K562 (cell line): ENCODE data around the gene STIM1. TPM values are rescaled to one million over a fixed set of nuclear protein-coding genes. Genes with fewer than 3 reads are reported as not detected.

Source experiments
- ATF6 ChIP-seq: sonication (generic); formaldehyde crosslinking; IDR thresholded peaks from 2 replicates; pipeline ENCODE4 v1.4.0; 2020; ENCODE audit warnings: mild to moderate bottlenecking, missing genetic modification reagents
- CCNT2 ChIP-seq: IDR thresholded peaks from 2 replicates; pipeline ENCODE4 v1.6.1; 2011; ENCODE audit warnings: borderline replicate concordance, low read depth, mild to moderate bottlenecking, moderate library complexity, mixed read lengths, low read length; ENCODE audit not compliant: insufficient read length; ENCODE audit errors: extremely low read depth
- E4F1 ChIP-seq: fragments of 250-450 bp; sonication (Bioruptor Pico); IDR thresholded peaks from 2 replicates; pipeline ENCODE4 v1.5.0; 2021; ENCODE audit warnings: mild to moderate bottlenecking, borderline replicate concordance
- ETS2 ChIP-seq: IDR thresholded peaks from 2 replicates; pipeline ENCODE4 v1.6.1; 2016; ENCODE audit warnings: borderline replicate concordance, missing genetic modification characterization, mild to moderate bottlenecking, moderate library complexity, missing compliant biosample characterization; ENCODE audit not compliant: poor library complexity, severe bottlenecking
- FOXA1 ChIP-seq: fragments of 450-650 bp; IDR thresholded peaks from 2 replicates; pipeline ENCODE4 v1.6.1; 2016; ENCODE audit warnings: mild to moderate bottlenecking, borderline replicate concordance
- HLTF ChIP-seq: fragments of 450-650 bp; IDR thresholded peaks from 2 replicates; pipeline ENCODE4 v1.6.1; 2016
- MAZ ChIP-seq, 2 experiments: fragments of 450-650 bp in 1 of 2; sonication (generic) in 1 of 2; formaldehyde crosslinking; IDR thresholded peaks in 1 of 2; conservative IDR thresholded peaks in 1 of 2; 2 replicates each; pipeline versions ENCODE4 v1.4.0 to v1.5.0; 2020; ENCODE audit warnings: mild to moderate bottlenecking in 1 of 2, missing genetic modification reagents in 1 of 2
- NCOA2 ChIP-seq, 2 experiments: fragments of 450-650 bp; IDR thresholded peaks; 2 replicates each; pipeline ENCODE4 v1.6.1; 2018; ENCODE audit warnings: mild to moderate bottlenecking in 2 of 2, moderate library complexity in 1 of 2; ENCODE audit not compliant: partially characterized antibody in 2 of 2
- NR3C1 ChIP-seq: sonication (generic); formaldehyde crosslinking; IDR thresholded peaks from 2 replicates; pipeline ENCODE4 v1.8.1; 2022; ENCODE audit warnings: missing genetic modification reagents
- POLR2G ChIP-seq: fragments of 200-400 bp; formaldehyde crosslinking; IDR thresholded peaks from 2 replicates; pipeline ENCODE4 v1.6.1; 2017; ENCODE audit warnings: low read depth, mild to moderate bottlenecking, antibody characterized with exemption, low read length, moderate library complexity
- RB1 ChIP-seq: fragments of 450-650 bp; IDR thresholded peaks from 2 replicates; pipeline ENCODE4 v1.6.1; 2017; ENCODE audit warnings: low read depth, mild to moderate bottlenecking
- SIN3A ChIP-seq, 2 experiments: fragments of 150-350 bp in 1 of 2; IDR thresholded peaks; 2 replicates each; pipeline ENCODE4 v1.6.1; 2011 to 2016; ENCODE audit warnings: borderline replicate concordance in 2 of 2, low read depth in 2 of 2, low read length in 2 of 2, mild to moderate bottlenecking in 2 of 2, moderate library complexity in 2 of 2; ENCODE audit not compliant: control insufficient read depth in 1 of 2
- SP1 ChIP-seq: sonication (generic); formaldehyde crosslinking; IDR thresholded peaks from 2 replicates; pipeline ENCODE4 v1.8.1; 2022; ENCODE audit warnings: mild to moderate bottlenecking, missing genetic modification reagents
- SREBF1 ChIP-seq: fragments of 150-350 bp; IDR thresholded peaks from 2 replicates; pipeline ENCODE4 v1.6.1; 2014; ENCODE audit warnings: antibody characterized with exemption, low read depth, low read length, borderline replicate concordance
- SRSF3 ChIP-seq: fragments of 200-400 bp; formaldehyde crosslinking; IDR thresholded peaks from 2 replicates; pipeline ENCODE4 v1.6.1; 2016; ENCODE audit warnings: mild to moderate bottlenecking, low read length, moderate library complexity; ENCODE audit not compliant: insufficient read depth
- TAF7 ChIP-seq: fragments of 450-650 bp; IDR thresholded peaks from 2 replicates; pipeline ENCODE4 v1.6.1; 2016; ENCODE audit warnings: missing genetic modification characterization, missing compliant biosample characterization
- TBL1XR1 ChIP-seq, 2 experiments: IDR thresholded peaks; 2 replicates each; pipeline ENCODE4 v1.6.1; 2012; ENCODE audit warnings: improper control_type of control experiment in 2 of 2, low read length in 2 of 2, mild to moderate bottlenecking in 1 of 2
- TCF3 ChIP-seq: sonication (generic); formaldehyde crosslinking; IDR thresholded peaks from 2 replicates; pipeline ENCODE4 v1.4.0; 2020; ENCODE audit warnings: mild to moderate bottlenecking, missing genetic modification reagents
- TFE3 ChIP-seq: fragments of 450-650 bp; formaldehyde crosslinking; IDR thresholded peaks from 2 replicates; pipeline ENCODE4 v1.4.0; 2020; ENCODE audit warnings: mild to moderate bottlenecking, mixed read lengths
- ZNF263 ChIP-seq: sonication (generic); formaldehyde crosslinking; IDR thresholded peaks from 2 replicates; pipeline ENCODE4 v1.8.0; 2022; ENCODE audit warnings: mild to moderate bottlenecking, missing genetic modification reagents, borderline replicate concordance
- ZNF75A ChIP-seq: fragments of 450-650 bp; formaldehyde crosslinking; IDR thresholded peaks from 2 replicates; pipeline ENCODE4 v1.4.0; 2020; ENCODE audit warnings: mild to moderate bottlenecking
- polyA plus RNA-seq, 8 experiments: library from polyadenylated mRNA; depleted of rRNA in 4 of 8; stranded (reverse) in 5 of 8; unstranded in 3 of 8; fragments of >200 nt; fragmentation: Nextera tagmentation in 2 of 8; fragmentation: Illumina TruSeq in 1 of 8; extraction: Ambion mirVana in 2 of 8; extraction: Trizol in 1 of 8; gene quantifications; 2 replicates each; pipeline versions ENCODE4 v1.2.1 to v1.2.3, GENCODE V29; 2011 to 2014; ENCODE audit warnings: inconsistent platforms in 1 of 8, missing spikeins in 1 of 8
- total RNA-seq, 7 experiments: library from RNA; depleted of rRNA in 6 of 7; stranded (reverse); fragments of >200 nt in 6 of 7; fragmentation: Illumina TruSeq in 2 of 7; extraction: Trizol in 2 of 7; gene quantifications; 2 replicates each; pipeline versions ENCODE4 v1.2.1 to v1.2.3, GENCODE V29; 2011 to 2021; ENCODE audit warnings: low replicate concordance in 1 of 7

Gene STIM1
- total and polyA plus RNA-seq, 9 of the 15 experiments (the other 6 are each of a cell fraction or from before 2014, with no cell fraction given): 7.7 to 50.5 (median 22.5) TPM

GRCh38 chr11:3840004-3840869 lies 15.2 kb upstream of the STIM1 start (continued):
- no peak for TF ChIP-seq ATF6 (CRISPR knock-in tag)
- no peak for TF ChIP-seq ETS2
- no peak for TF ChIP-seq TAF7 (tag)
- peak; percentile 66 for TF ChIP-seq POLR2G
- TF ChIP-seq NR3C1 (CRISPR knock-in tag): 0 out of 2 replicates have a peak, but pooled peaks have one; percentile 46
- TF ChIP-seq SRSF3: 0 out of 2 replicates have a peak, but pooled peaks have one; percentile 71
- no peak for TF ChIP-seq E4F1
- TF ChIP-seq TCF3 (CRISPR knock-in tag): no peak
- no peak for TF ChIP-seq ZNF263
- TF ChIP-seq SP1: no peak
- TF ChIP-seq RB1: peak; percentile 40; the same call in 1 of the 2 replicates
- no peak for TF ChIP-seq NCOA2 (IDR thresholded peaks at IDR 0.05; ENCODE audit: partially characterized antibody in 2 of 2)
- TF ChIP-seq SIN3A (IDR thresholded peaks at IDR 0.05; ENCODE audit: borderline replicate concordance in 2 of 2, control insufficient read depth in 1 of 2, low read depth in 2 of 2, low read length in 2 of 2): peak in 1 of 2 experiments; percentile 60; a peak in 1 of 4 replicates
- no peak for TF ChIP-seq FOXA1
- no peak for TF ChIP-seq TFE3 (CRISPR knock-in tag)
- TF ChIP-seq MAZ (CRISPR knock-in tag; conservative IDR thresholded peaks at IDR 0.05 in 1 of 2, IDR thresholded peaks at IDR 0.05 in 1 of 2): peak in 1 of 2 experiments; percentile 40; a peak in 1 of 4 replicates
- 0 out of 2 replicates have a peak, but pooled peaks have one; percentile 18 for TF ChIP-seq HLTF
- no peak for TF ChIP-seq SREBF1
- no peak for TF ChIP-seq ZNF75A
- no peak for TF ChIP-seq TBL1XR1 (IDR thresholded peaks at IDR 0.05; ENCODE audit: low read length in 2 of 2)
- TF ChIP-seq CCNT2: peak; percentile 38
